ENCODE data around the gene FAM78B.

FAM78B gene

GRCh38 chr1:166090244-166090643, 76.6 kb downstream of the FAM78B start:
- no peaks in the 10 kb centered on the region for H3K36me3 Mint-ChIP-seq (ENCODE audit: insufficient read depth)
- no peak for ATAC-seq (replicated peaks; ENCODE audit: extremely low read depth, poor library complexity, severe bottlenecking)
- no peaks in the 10 kb centered on the region for H3K4me1 Mint-ChIP-seq

DNA sequence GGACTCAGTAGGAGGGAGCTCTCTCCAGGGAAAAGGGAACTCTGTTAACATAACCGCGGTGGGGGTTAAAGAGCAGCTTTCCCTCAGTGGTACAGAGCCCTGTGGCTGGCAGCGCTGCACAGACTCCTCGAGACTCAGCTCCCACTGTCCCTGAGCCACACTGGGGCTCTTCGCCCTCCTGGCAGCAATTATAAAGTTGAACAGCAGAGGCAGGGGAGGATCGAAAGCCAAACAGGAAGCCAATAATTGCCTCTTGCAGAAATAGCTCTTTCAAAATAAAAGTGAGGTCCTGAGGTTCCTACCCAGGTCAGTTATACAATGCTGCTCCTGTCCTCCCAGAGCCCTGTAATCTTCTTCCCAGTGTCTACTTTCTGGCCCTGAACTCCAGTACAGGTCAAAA, 77.0 kb downstream of the FAM78B start:
- ATAC-seq (replicated peaks; ENCODE audit: extremely low read depth, poor library complexity, severe bottlenecking): no peak
- H3K4me3 Mint-ChIP-seq: no peak overlapping the region
- H3K36me3 Mint-ChIP-seq (ENCODE audit: insufficient read depth): no peaks in the 10 kb centered on the region
- no peaks in the 10 kb centered on the region for H3K9me3 Mint-ChIP-seq
- no peaks in the 10 kb centered on the region for H3K4me1 Mint-ChIP-seq
- no peak for DNase-seq (ENCODE audit: low spot score in 2 of 2)
- no peak overlapping the region for H3K27ac Mint-ChIP-seq (ENCODE audit: low read depth)
- peaks cover 10% of the 10 kb centered on the region for H3K27me3 Mint-ChIP-seq

More at GRCh38 chr1:166090244-166090643, 76.6 kb downstream of the FAM78B start:
- peaks cover 14% of the 10 kb centered on the region for H3K27me3 Mint-ChIP-seq
- H3K4me3 Mint-ChIP-seq: no peak overlapping the region
- H3K27ac Mint-ChIP-seq (ENCODE audit: low read depth): no peak overlapping the region
- H3K9me3 Mint-ChIP-seq: no peaks in the 10 kb centered on the region
- DNase-seq (ENCODE audit: low spot score in 2 of 2): no peak

GRCh38 chr1:166088572-166088955, 78.2 kb downstream of the FAM78B start:
- H3K27me3 Mint-ChIP-seq: peaks cover 6% of the 10 kb centered on the region
- no peak overlapping the region for H3K27ac Mint-ChIP-seq (ENCODE audit: low read depth)
- H3K9me3 Mint-ChIP-seq: peaks cover 5% of the 10 kb centered on the region
- H3K4me1 Mint-ChIP-seq: no peaks in the 10 kb centered on the region
- H3K4me3 Mint-ChIP-seq: no peak overlapping the region
- H3K36me3 Mint-ChIP-seq (ENCODE audit: insufficient read depth): peaks cover 3% of the 10 kb centered on the region
- ATAC-seq (replicated peaks; ENCODE audit: extremely low read depth, poor library complexity, severe bottlenecking): no peak
- DNase-seq (ENCODE audit: low spot score in 2 of 2): no peak

DNA sequence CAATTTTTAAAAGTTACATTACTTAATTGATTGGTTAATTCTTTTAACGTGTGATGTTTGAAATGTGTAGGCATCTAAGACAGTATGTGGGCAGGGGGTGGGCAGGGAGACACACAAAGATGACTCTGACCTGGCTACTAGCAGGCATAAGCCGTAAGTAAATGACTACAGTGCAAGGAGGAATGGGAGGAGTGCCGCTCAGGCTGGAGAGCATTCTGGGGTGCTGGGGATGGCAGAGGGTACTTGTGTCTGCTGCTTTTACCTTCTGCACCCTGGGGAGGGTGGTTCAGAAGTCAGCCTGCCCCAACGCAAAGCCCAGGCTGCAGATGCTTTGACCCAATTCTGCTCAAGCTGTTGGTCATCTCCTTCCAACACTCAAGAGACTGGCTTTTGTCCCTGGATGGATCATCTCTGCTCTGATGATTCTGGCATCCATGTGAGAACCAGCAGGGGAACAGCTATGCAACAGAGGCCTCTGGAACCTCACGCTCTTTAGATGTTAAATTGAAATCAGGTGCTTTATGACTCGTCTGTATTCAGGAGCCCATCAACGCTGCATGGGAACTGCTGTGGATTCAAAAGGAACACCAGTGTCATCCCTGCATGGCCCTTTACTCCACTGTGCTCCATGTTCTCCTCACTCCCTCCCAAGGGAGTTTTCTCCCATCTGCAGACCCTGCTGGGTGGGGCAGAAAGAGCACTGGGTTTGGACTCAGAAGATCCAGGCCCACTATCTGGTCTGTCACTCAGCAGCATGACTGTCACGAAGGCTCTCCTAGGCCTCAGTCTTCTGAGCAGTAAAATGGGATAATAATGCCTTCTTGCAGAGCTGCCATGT, 78.8 kb downstream of the FAM78B start:
- ATAC-seq (replicated peaks; ENCODE audit: extremely low read depth, poor library complexity, severe bottlenecking) (no peak), DNase-seq (ENCODE audit: low spot score in 2 of 2) (no peak)
- H3K36me3 Mint-ChIP-seq (ENCODE audit: insufficient read depth): peaks cover 3% of the 10 kb centered on the region
- no peak overlapping the region for H3K27ac Mint-ChIP-seq (ENCODE audit: low read depth)
- no peaks in the 10 kb centered on the region for H3K4me1 Mint-ChIP-seq
- peaks cover 5% of the 10 kb centered on the region for H3K9me3 Mint-ChIP-seq
- H3K27me3 Mint-ChIP-seq: peaks cover 6% of the 10 kb centered on the region
- no peak overlapping the region for H3K4me3 Mint-ChIP-seq

GRCh38 chr1:166086113-166086883, 80.5 kb downstream of the FAM78B start:
- H3K27me3 Mint-ChIP-seq: peaks cover 17% of the 10 kb centered on the region
- no peak overlapping the region for H3K27ac Mint-ChIP-seq (ENCODE audit: low read depth)
- DNase-seq (ENCODE audit: low spot score in 2 of 2): no peak
- peaks cover 5% of the 10 kb centered on the region for H3K9me3 Mint-ChIP-seq
- no peak overlapping the region for H3K4me3 Mint-ChIP-seq
- no peak for ATAC-seq (replicated peaks; ENCODE audit: extremely low read depth, poor library complexity, severe bottlenecking)
- no peaks in the 10 kb centered on the region for H3K4me1 Mint-ChIP-seq
- peaks cover 3% of the 10 kb centered on the region for H3K36me3 Mint-ChIP-seq (ENCODE audit: insufficient read depth)

GRCh38 chr1:166084613-166085012, 82.2 kb downstream of the FAM78B start:
- Mint-ChIP-seq H3K27me3 (peaks cover 17% of the 10 kb centered on the region), H3K27ac (ENCODE audit: low read depth) (no peak overlapping the region), H3K4me3 (no peak overlapping the region), H3K4me1 (no peaks in the 10 kb centered on the region), H3K9me3 (peaks cover 5% of the 10 kb centered on the region), H3K36me3 (ENCODE audit: insufficient read depth) (peaks cover 3% of the 10 kb centered on the region)
- ATAC-seq (replicated peaks; ENCODE audit: extremely low read depth, poor library complexity, severe bottlenecking) (no peak), DNase-seq (ENCODE audit: low spot score in 2 of 2) (no peak)

DNA sequence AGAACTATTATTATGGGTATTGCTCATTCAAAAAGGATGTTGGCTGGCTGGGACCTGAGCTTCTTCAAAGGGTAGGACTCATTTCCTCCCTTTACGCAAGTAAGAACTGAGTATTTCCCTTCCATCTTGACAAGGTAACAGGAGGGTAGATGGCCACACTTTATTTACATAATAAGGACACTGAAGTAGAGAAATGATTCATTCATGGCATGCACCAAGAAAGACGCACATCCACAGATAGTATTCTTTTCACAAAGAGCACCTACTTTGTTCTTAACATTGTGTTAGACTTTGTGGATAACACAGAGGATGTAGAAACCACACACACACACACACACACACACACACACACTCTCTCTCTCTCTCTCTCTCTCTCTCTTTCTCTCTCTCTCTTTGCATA, 82.9 kb downstream of the FAM78B start:
- H3K36me3 Mint-ChIP-seq (ENCODE audit: insufficient read depth): peaks cover 3% of the 10 kb centered on the region
- DNase-seq (ENCODE audit: low spot score in 2 of 2): no peak
- no peak overlapping the region for H3K4me3 Mint-ChIP-seq
- no peak overlapping the region for H3K27ac Mint-ChIP-seq (ENCODE audit: low read depth)
- H3K27me3 Mint-ChIP-seq: peaks cover 13% of the 10 kb centered on the region
- no peak for ATAC-seq (replicated peaks; ENCODE audit: extremely low read depth, poor library complexity, severe bottlenecking)
- H3K4me1 Mint-ChIP-seq: no peaks in the 10 kb centered on the region
- peaks cover 5% of the 10 kb centered on the region for H3K9me3 Mint-ChIP-seq

DNA sequence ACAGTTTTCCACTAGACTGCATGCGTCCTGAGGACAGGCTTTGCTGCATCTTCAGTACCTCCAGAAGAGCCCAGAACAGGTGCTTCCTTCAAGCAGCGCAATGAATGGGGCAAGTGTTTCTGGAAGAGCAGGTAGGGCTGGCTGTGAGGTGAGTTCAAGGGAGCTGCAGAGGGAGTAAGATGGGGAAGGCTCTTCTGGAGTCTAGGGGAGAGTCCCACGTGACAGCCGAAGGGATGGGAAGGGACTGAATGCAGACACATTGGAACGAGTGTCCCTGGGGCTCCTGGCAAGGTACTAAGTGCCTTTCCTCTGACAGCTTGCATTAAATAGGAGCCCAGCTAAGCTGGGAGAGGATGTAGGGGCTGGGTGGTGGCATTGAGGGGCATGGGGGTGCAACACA, 84.2 kb downstream of the FAM78B start:
- peaks cover 3% of the 10 kb centered on the region for H3K36me3 Mint-ChIP-seq (ENCODE audit: insufficient read depth)
- no peak overlapping the region for H3K27ac Mint-ChIP-seq (ENCODE audit: low read depth)
- ATAC-seq (replicated peaks; ENCODE audit: extremely low read depth, poor library complexity, severe bottlenecking) (no peak), DNase-seq (ENCODE audit: low spot score in 2 of 2) (no peak)
- H3K4me1 Mint-ChIP-seq: no peaks in the 10 kb centered on the region
- no peak overlapping the region for H3K4me3 Mint-ChIP-seq
- H3K9me3 Mint-ChIP-seq: peaks cover 5% of the 10 kb centered on the region
- H3K27me3 Mint-ChIP-seq: peaks cover 11% of the 10 kb centered on the region

DNA sequence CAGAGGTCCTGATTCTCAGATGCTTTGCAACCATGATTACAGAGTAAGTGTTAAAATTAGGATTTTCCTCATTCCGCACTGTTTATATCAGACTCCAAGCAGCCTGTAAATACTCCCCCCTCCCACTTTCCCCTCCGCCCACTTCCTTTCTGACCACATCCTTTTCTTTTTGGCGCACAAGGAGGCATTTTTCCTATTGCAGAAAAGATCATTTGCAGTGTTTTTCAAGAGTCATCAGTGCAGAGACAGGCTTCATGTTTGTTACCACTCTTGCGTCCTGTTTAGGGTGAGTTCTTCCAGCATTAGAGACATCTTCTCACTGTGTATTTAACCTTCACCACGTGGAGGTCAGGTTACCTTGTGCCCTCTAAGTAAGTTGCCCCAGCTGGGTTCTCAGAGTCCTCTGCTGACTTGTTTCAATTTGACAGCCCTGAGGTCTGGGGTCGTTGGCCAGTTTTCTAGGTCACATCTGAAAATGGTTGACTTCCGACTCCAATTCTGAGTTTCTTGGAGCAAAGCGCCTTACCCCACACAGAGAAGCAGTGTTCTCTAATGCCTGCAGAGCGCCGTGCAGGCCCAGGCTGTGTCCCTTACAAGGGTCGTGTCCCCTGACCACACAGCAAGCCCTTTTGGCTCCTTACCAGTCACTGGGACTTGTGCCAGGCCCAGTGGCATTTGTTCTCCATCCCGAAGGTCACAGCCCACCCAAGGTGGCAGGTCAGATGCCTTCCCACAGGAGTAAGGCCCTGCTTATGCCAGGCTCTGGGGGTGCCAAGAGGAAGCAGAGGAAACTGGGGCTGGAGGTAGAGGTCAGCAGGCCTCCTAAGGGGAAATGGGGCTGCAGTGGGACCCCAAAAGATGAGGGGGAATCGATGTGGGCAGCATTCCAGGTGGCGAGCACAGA, 85.6 kb downstream of the FAM78B start:
- Mint-ChIP-seq H3K27me3 (peaks cover 11% of the 10 kb centered on the region), H3K9me3 (peaks cover 5% of the 10 kb centered on the region), H3K4me3 (no peak overlapping the region), H3K27ac (ENCODE audit: low read depth) (no peak overlapping the region), H3K36me3 (ENCODE audit: insufficient read depth) (peaks cover 3% of the 10 kb centered on the region), H3K4me1 (no peaks in the 10 kb centered on the region)
- no peak for ATAC-seq (replicated peaks; ENCODE audit: extremely low read depth, poor library complexity, severe bottlenecking)
- DNase-seq (ENCODE audit: low spot score in 2 of 2): no peak

GRCh38 chr1:166080277-166080966, 86.4 kb downstream of the FAM78B start:
- H3K36me3 Mint-ChIP-seq (ENCODE audit: insufficient read depth): peaks cover 3% of the 10 kb centered on the region
- DNase-seq (ENCODE audit: low spot score in 2 of 2) (no peak), ATAC-seq (replicated peaks; ENCODE audit: extremely low read depth, poor library complexity, severe bottlenecking) (no peak)
- H3K9me3 Mint-ChIP-seq: peaks cover 5% of the 10 kb centered on the region
- no peak overlapping the region for H3K27ac Mint-ChIP-seq (ENCODE audit: low read depth)
- peaks cover 11% of the 10 kb centered on the region for H3K27me3 Mint-ChIP-seq
- H3K4me3 Mint-ChIP-seq: no peak overlapping the region
- H3K4me1 Mint-ChIP-seq: no peaks in the 10 kb centered on the region

DNA sequence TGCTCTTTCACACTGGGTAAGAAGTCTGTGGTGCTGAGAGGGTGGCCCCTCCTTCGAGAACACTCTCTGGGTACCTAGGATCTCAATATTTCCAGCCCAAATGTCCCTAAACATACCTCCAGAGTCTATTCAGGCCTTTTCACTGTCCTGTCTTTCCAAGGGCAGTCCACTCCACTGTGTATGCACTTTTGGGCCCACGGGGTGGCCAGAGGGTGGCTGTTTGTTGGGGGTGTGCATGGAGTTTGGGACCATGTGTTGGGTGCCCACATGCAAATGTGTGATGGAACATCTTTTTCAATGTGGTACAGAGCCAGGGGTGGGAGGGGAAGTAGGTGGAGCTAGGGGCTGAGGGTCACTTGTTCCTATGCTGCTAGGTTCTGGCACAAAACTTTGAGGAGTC, 87.5 kb downstream of the FAM78B start:
- peaks cover 3% of the 10 kb centered on the region for H3K36me3 Mint-ChIP-seq (ENCODE audit: insufficient read depth)

DNA sequence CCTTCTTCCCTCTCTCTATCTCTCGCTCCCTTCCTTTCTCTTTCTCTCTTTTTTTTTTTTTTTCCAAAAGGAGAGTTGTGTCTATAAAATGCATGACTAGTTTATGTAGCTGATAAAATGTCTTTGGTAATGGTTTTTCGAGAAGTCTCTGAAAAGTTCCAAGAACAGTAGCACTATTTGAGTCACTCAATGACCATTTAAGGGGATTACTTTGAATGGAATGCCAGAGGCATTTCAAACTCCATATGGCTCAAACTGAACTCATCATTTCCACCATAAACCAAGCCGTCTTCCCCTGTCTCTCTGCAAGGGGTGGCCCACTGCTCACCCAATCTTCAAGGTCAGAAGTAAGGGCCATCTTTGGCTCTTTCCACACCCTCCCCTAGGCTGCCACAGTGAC, 93.3 kb downstream of the FAM78B start:
- no peaks in the 10 kb centered on the region for H3K9me3 Mint-ChIP-seq
- H3K27ac Mint-ChIP-seq (ENCODE audit: low read depth): no peak overlapping the region
- H3K4me1 Mint-ChIP-seq: no peaks in the 10 kb centered on the region
- no peaks in the 10 kb centered on the region for H3K27me3 Mint-ChIP-seq
- H3K4me3 Mint-ChIP-seq: no peak overlapping the region
- ATAC-seq (replicated peaks; ENCODE audit: extremely low read depth, poor library complexity, severe bottlenecking): no peak
- DNase-seq (ENCODE audit: low spot score in 2 of 2): no peak
- no peaks in the 10 kb centered on the region for H3K36me3 Mint-ChIP-seq (ENCODE audit: insufficient read depth)

More for the DNA sequence above, 87.5 kb downstream of the FAM78B start:
- no peak overlapping the region for H3K4me3 Mint-ChIP-seq
- DNase-seq (ENCODE audit: low spot score in 2 of 2) (no peak), ATAC-seq (replicated peaks; ENCODE audit: extremely low read depth, poor library complexity, severe bottlenecking) (no peak)
- H3K4me1 Mint-ChIP-seq: no peaks in the 10 kb centered on the region
- H3K27me3 Mint-ChIP-seq: peaks cover 11% of the 10 kb centered on the region
- no peak overlapping the region for H3K27ac Mint-ChIP-seq (ENCODE audit: low read depth)
- H3K9me3 Mint-ChIP-seq: peaks cover 4% of the 10 kb centered on the region
